Parathyroid adenoma (tissue), 2 donors: ENCODE results near the gene PTRH2.

ENCODE experiments used
- H2AFZ ChIP-seq: fragments of 300-600 bp; sonication (generic); one replicate; pipeline ENCODE4 v1.7.0; 2017; ENCODE audit warnings: antibody characterized with exemption, mild to moderate bottlenecking
- H3K27ac ChIP-seq: fragments of 300-600 bp; sonication (generic); one replicate; pipeline ENCODE4 v1.7.0; 2017
- H3K27me3 ChIP-seq: fragments of 300-600 bp; sonication (generic); one replicate; pipeline ENCODE4 v1.7.0; 2017; ENCODE audit warnings: low read length; ENCODE audit not compliant: control insufficient read depth, insufficient read depth
- H3K36me3 ChIP-seq: fragments of 300-600 bp; sonication (generic); one replicate; pipeline ENCODE4 v1.7.0; 2017; ENCODE audit warnings: low read length; ENCODE audit not compliant: control insufficient read depth, insufficient read depth
- H3K4me1 ChIP-seq: fragments of 300-600 bp; sonication (generic); one replicate; pipeline ENCODE4 v1.7.0; 2017; ENCODE audit warnings: control low read depth
- H3K4me2 ChIP-seq: fragments of 300-600 bp; sonication (generic); one replicate; pipeline ENCODE4 v1.7.0; 2017; ENCODE audit warnings: low read length
- H3K4me3 ChIP-seq: fragments of 300-600 bp; sonication (generic); one replicate; pipeline ENCODE4 v1.7.0; 2017; ENCODE audit warnings: low read depth, low read length
- H3K79me2 ChIP-seq: fragments of 300-600 bp; sonication (generic); one replicate; pipeline ENCODE4 v1.7.0; 2017; ENCODE audit warnings: control low read depth
- H3K9ac ChIP-seq: fragments of 300-600 bp; sonication (generic); one replicate; pipeline ENCODE4 v1.7.0; 2017; ENCODE audit warnings: mild to moderate bottlenecking
- H3K9me3 ChIP-seq: fragments of 300-600 bp; sonication (generic); one replicate; pipeline ENCODE4 v1.7.0; 2017; ENCODE audit warnings: low read length; ENCODE audit not compliant: control insufficient read depth
- CTCF ChIP-seq: fragments of 300-600 bp; sonication (generic); IDR thresholded peaks from one replicate; pipeline ENCODE4 v1.7.0; 2017; ENCODE audit warnings: antibody characterized with exemption, mild to moderate bottlenecking
- donor health status: primary hyperparathyroidism.

The PTRH2 gene

GRCh38 chr17:59688496-59688895, 18.7 kb downstream of the PTRH2 start:
- Histone ChIP-seq H3K27me3 (no peaks in the 10 kb centered on the region), H3K4me2 (no peak overlapping the region), H3K36me3 (no peaks in the 10 kb centered on the region), H3K4me3 (no peak overlapping the region), H3K9me3 (no peaks in the 10 kb centered on the region), H3K9ac (no peak overlapping the region), H3K27ac (no peak overlapping the region), H3K79me2 (no peaks in the 10 kb centered on the region), H2AFZ (no peak overlapping the region), H3K4me1 (no peaks in the 10 kb centered on the region)
- no peak for TF ChIP-seq CTCF

GRCh38 chr17:59688008-59688407, 19.2 kb downstream of the PTRH2 start:
- Histone ChIP-seq H3K36me3 (no peaks in the 10 kb centered on the region), H3K4me3 (no peak overlapping the region), H3K27ac (no peak overlapping the region), H3K27me3 (no peaks in the 10 kb centered on the region), H3K4me2 (no peak overlapping the region), H2AFZ (no peak overlapping the region), H3K4me1 (no peaks in the 10 kb centered on the region), H3K79me2 (no peaks in the 10 kb centered on the region), H3K9ac (no peak overlapping the region), H3K9me3 (no peaks in the 10 kb centered on the region)
- TF ChIP-seq CTCF, result no peak

- no peak overlapping the region for H3K4me3 ChIP-seq
- no peak overlapping the region for H3K9ac ChIP-seq
- TF ChIP-seq CTCF, result no peak
- no peak overlapping the region for H3K27ac ChIP-seq
- no peaks in the 10 kb centered on the region for H3K36me3 ChIP-seq
- H3K9me3 ChIP-seq, result no peaks in the 10 kb centered on the region
- H3K4me2 ChIP-seq, result no peak overlapping the region
- no peaks in the 10 kb centered on the region for H3K4me1 ChIP-seq
- H2AFZ ChIP-seq, result no peak overlapping the region
- no peaks in the 10 kb centered on the region for H3K27me3 ChIP-seq
- H3K79me2 ChIP-seq, result no peaks in the 10 kb centered on the region
Measured at GRCh38 chr17:59684967-59685366, 22.3 kb downstream of the PTRH2 start.

GRCh38 chr17:59683283-59683682, 23.9 kb downstream of the PTRH2 start:
- H2AFZ ChIP-seq, result no peak overlapping the region
- H3K4me1 ChIP-seq, result no peaks in the 10 kb centered on the region
- H3K9ac ChIP-seq, result no peak overlapping the region
- no peak overlapping the region for H3K4me2 ChIP-seq
- H3K27ac ChIP-seq, result no peak overlapping the region
- no peak overlapping the region for H3K4me3 ChIP-seq
- H3K79me2 ChIP-seq, result no peaks in the 10 kb centered on the region
- no peaks in the 10 kb centered on the region for H3K36me3 ChIP-seq
- no peaks in the 10 kb centered on the region for H3K9me3 ChIP-seq
- no peak for TF ChIP-seq CTCF
- H3K27me3 ChIP-seq, result no peaks in the 10 kb centered on the region

GRCh38 chr17:59680314-59680713, 26.9 kb downstream of the PTRH2 start:
- no peak for TF ChIP-seq CTCF
- Histone ChIP-seq H3K9me3 (no peaks in the 10 kb centered on the region), H3K27me3 (no peaks in the 10 kb centered on the region), H3K79me2 (no peaks in the 10 kb centered on the region), H2AFZ (no peak overlapping the region), H3K4me3 (no peak overlapping the region), H3K36me3 (no peaks in the 10 kb centered on the region), H3K27ac (no peak overlapping the region), H3K4me1 (no peaks in the 10 kb centered on the region), H3K4me2 (no peak overlapping the region), H3K9ac (no peak overlapping the region)
